Hematopoietic multipotent progenitor cell treated with erythropoietin and hydrocortisone succinate and interleukin-3 and kit ligand, for 4 days (in vitro differentiated cells): ENCODE measurements around the gene ZFYVE28.

Source experiments
- DNase-seq: peaks from one replicate; pipeline ENCODE4 v3.0.0-alpha.2; 2015

Gene ZFYVE28

GRCh38 chr4:2331043-2331420 lies 87.4 kb downstream of the ZFYVE28 start:
- DNase-seq: no peak

GRCh38 chr4:2330091-2331042 lies 88.1 kb downstream of the ZFYVE28 start:
- peak; percentile 24 for DNase-seq

- no peak for DNase-seq
Measured at GRCh38 chr4:2327579-2327978, 90.9 kb downstream of the ZFYVE28 start.

GRCh38 chr4:2324891-2325290 lies 93.6 kb downstream of the ZFYVE28 start:
- no peak for DNase-seq

- DNase-seq: no peak
Measured at GRCh38 chr4:2322841-2323240, 95.6 kb downstream of the ZFYVE28 start.

GRCh38 chr4:2322227-2322626 lies 96.2 kb downstream of the ZFYVE28 start:
- DNase-seq: no peak

GRCh38 chr4:2321279-2322196 lies 96.9 kb downstream of the ZFYVE28 start:
- no peak for DNase-seq

- no peak for DNase-seq
Measured at GRCh38 chr4:2320746-2321145, 97.7 kb downstream of the ZFYVE28 start.

- no peak for DNase-seq
Measured at GRCh38 chr4:2320152-2320551, 98.3 kb downstream of the ZFYVE28 start.

- no peak for DNase-seq
Measured at GRCh38 chr4:2318885-2319284, 99.6 kb downstream of the ZFYVE28 start.

- no peak for DNase-seq
Measured at GRCh38 chr4:2318476-2318875, 100.0 kb downstream of the ZFYVE28 start.

- no peak for DNase-seq
Measured at GRCh38 chr4:2313366-2313765, 105.1 kb downstream of the ZFYVE28 start.

- DNase-seq: no peak
Measured at GRCh38 chr4:2306773-2307410, 111.6 kb downstream of the ZFYVE28 start.

GRCh38 chr4:2305766-2306501 lies 112.5 kb downstream of the ZFYVE28 start:
- DNase-seq: no peak

GRCh38 chr4:2304877-2305561 lies 113.4 kb downstream of the ZFYVE28 start:
- no peak for DNase-seq

GRCh38 chr4:2304321-2304876 lies 114.0 kb downstream of the ZFYVE28 start:
- DNase-seq: no peak

- no peak for DNase-seq
Measured at GRCh38 chr4:2303686-2304320, 114.6 kb downstream of the ZFYVE28 start.

GRCh38 chr4:2303121-2303685 lies 115.2 kb downstream of the ZFYVE28 start:
- no peak for DNase-seq

- no peak for DNase-seq
Measured at GRCh38 chr4:2302387-2303119, 115.9 kb downstream of the ZFYVE28 start.

GRCh38 chr4:2301806-2302205 lies 116.6 kb downstream of the ZFYVE28 start:
- DNase-seq: no peak
